GM18907 (cell line): ENCODE results near the gene TMEM132D.

Source experiments
- ATAC-seq: cut with Tn5 transposase; IDR thresholded peaks from one replicate; pipeline ENCODE4 v1.9.1; 2021; ENCODE audit warnings: mild to moderate bottlenecking, moderate library complexity; ENCODE audit not compliant: unreplicated experiment

TMEM132D gene

GRCh38 chr12:129670256-129670920 lies 233.4 kb downstream of the TMEM132D start:
- no peak for ATAC-seq

GRCh38 chr12:129665414-129665813 lies 238.4 kb downstream of the TMEM132D start:
- ATAC-seq = no peak

GRCh38 chr12:129662234-129662633 lies 241.6 kb downstream of the TMEM132D start:
- ATAC-seq = no peak

GRCh38 chr12:129660946-129661345 lies 242.9 kb downstream of the TMEM132D start:
- ATAC-seq = no peak

- ATAC-seq = no peak
Observed at GRCh38 chr12:129659961-129660622, 243.7 kb downstream of the TMEM132D start.

- no peak for ATAC-seq
Observed at GRCh38 chr12:129657179-129657578, 246.6 kb downstream of the TMEM132D start.

- no peak for ATAC-seq
Observed at GRCh38 chr12:129651951-129652350, 251.9 kb downstream of the TMEM132D start.

GRCh38 chr12:129641926-129642325 lies 261.9 kb downstream of the TMEM132D start:
- no peak for ATAC-seq

GRCh38 chr12:129635021-129635685 lies 268.7 kb downstream of the TMEM132D start:
- no peak for ATAC-seq

GRCh38 chr12:129631316-129631715 lies 272.5 kb downstream of the TMEM132D start:
- ATAC-seq = no peak

- ATAC-seq = no peak
Observed at GRCh38 chr12:129629901-129630300, 273.9 kb downstream of the TMEM132D start.

GRCh38 chr12:129622566-129622965 lies 281.3 kb downstream of the TMEM132D start:
- no peak for ATAC-seq

GRCh38 chr12:129619271-129619670 lies 284.6 kb downstream of the TMEM132D start:
- no peak for ATAC-seq

- ATAC-seq = no peak
Observed at GRCh38 chr12:129617849-129618248, 286.0 kb downstream of the TMEM132D start.

- no peak for ATAC-seq
Observed at GRCh38 chr12:129615001-129615400, 288.8 kb downstream of the TMEM132D start.

- ATAC-seq = no peak
Observed at GRCh38 chr12:129614221-129614885, 289.5 kb downstream of the TMEM132D start.

GRCh38 chr12:129613314-129613713 lies 290.5 kb downstream of the TMEM132D start:
- ATAC-seq = no peak

GRCh38 chr12:129610601-129611120 lies 293.2 kb downstream of the TMEM132D start:
- ATAC-seq = no peak

- ATAC-seq = no peak
Observed at GRCh38 chr12:129607756-129608155, 296.1 kb downstream of the TMEM132D start.

- ATAC-seq = no peak
Observed at GRCh38 chr12:129607301-129607700, 296.5 kb downstream of the TMEM132D start.

GRCh38 chr12:129606239-129606638 lies 297.6 kb downstream of the TMEM132D start:
- ATAC-seq = no peak
